CD14-positive monocyte (primary cell): ENCODE results near the gene POLR2L. TPM values are rescaled to one million over a fixed set of nuclear protein-coding genes. Genes with fewer than 3 reads are reported as not detected.

Source experiments
- DNase-seq, 3 donors: peaks; one replicate each; pipeline ENCODE4 v3.0.0-alpha.2; 2011 to 2022
- H2AFZ ChIP-seq: 2 replicates; pipeline ENCODE4 v1.6.0; 2012; ENCODE audit warnings: mild to moderate bottlenecking, low read depth, low read length, inconsistent platforms; ENCODE audit not compliant: insufficient read depth, poor library complexity, severe bottlenecking
- H3K27ac ChIP-seq, 2 donors: 1 replicate in 1 of 2; 2 replicates in 1 of 2; pipeline ENCODE4 v1.5.1; 2012 to 2013; ENCODE audit warnings: low read length in 2 of 2, control low read depth in 1 of 2, inconsistent platforms in 1 of 2, low read depth in 1 of 2, mild to moderate bottlenecking in 1 of 2
- H3K27me3 ChIP-seq, 2 donors: one replicate each; pipeline versions ENCODE4 v1.6.0 to v1.6.1; 2011 to 2013; ENCODE audit warnings: low read length in 2 of 2; ENCODE audit not compliant: control insufficient read depth in 2 of 2, insufficient read depth in 2 of 2
- H3K36me3 ChIP-seq, 2 donors: replicated peaks in 1 of 2; 1 replicate in 1 of 2; 2 replicates in 1 of 2; pipeline versions ENCODE4 v1.5.1 to v1.6.1; 2012 to 2013; ENCODE audit warnings: low read length in 2 of 2, control low read depth in 1 of 2, inconsistent platforms in 1 of 2, mild to moderate bottlenecking in 1 of 2; ENCODE audit not compliant: insufficient read depth in 2 of 2, control insufficient read depth in 1 of 2
- H3K4me1 ChIP-seq, 2 donors: 1 replicate in 1 of 2; 2 replicates in 1 of 2; pipeline versions ENCODE4 v1.5.1 to v1.6.1; 2012 to 2013; ENCODE audit warnings: low read length in 2 of 2, control low read depth in 1 of 2, inconsistent platforms in 1 of 2, mild to moderate bottlenecking in 1 of 2, moderate library complexity in 1 of 2; ENCODE audit not compliant: insufficient read depth in 2 of 2, control insufficient read depth in 1 of 2
- H3K4me2 ChIP-seq: replicated peaks from 2 replicates; pipeline ENCODE3; 2012; ENCODE audit warnings: low read length, moderate library complexity, mild to moderate bottlenecking; ENCODE audit not compliant: poor library complexity, severe bottlenecking; ENCODE audit errors: extremely low read depth
- H3K4me3 ChIP-seq, 3 experiments: fragments of 200-600 bp in 1 of 3; sonication (generic) in 1 of 3; replicated peaks in 1 of 3; 1 replicate in 2 of 3; 2 replicates in 1 of 3; pipeline ENCODE4 v1.5.1; 2011 to 2013; ENCODE audit warnings: low read length in 3 of 3, mild to moderate bottlenecking in 3 of 3, control low read depth in 2 of 3, low read depth in 2 of 3, inconsistent platforms in 1 of 3, moderate library complexity in 1 of 3
- H3K79me2 ChIP-seq: 2 replicates; pipeline ENCODE4 v1.6.0; 2012; ENCODE audit warnings: mild to moderate bottlenecking, control low read depth, inconsistent platforms, low read length, moderate library complexity; ENCODE audit not compliant: insufficient read depth
- H3K9ac ChIP-seq: 2 replicates; pipeline ENCODE4 v1.6.0; 2017; ENCODE audit warnings: low read length, mild to moderate bottlenecking; ENCODE audit not compliant: insufficient read depth, poor library complexity, severe bottlenecking
- H3K9me3 ChIP-seq, 2 donors: replicated peaks in 1 of 2; 1 replicate in 1 of 2; 2 replicates in 1 of 2; pipeline versions ENCODE4 v1.5.1 to v1.6.1; 2012 to 2013; ENCODE audit warnings: low read length in 2 of 2, control low read depth in 1 of 2; ENCODE audit not compliant: control insufficient read depth in 1 of 2, insufficient read depth in 1 of 2
- H4K20me1 ChIP-seq: 2 replicates; pipeline ENCODE4 v1.6.0; 2012; ENCODE audit warnings: mild to moderate bottlenecking, low read length, control low read depth, moderate library complexity; ENCODE audit not compliant: insufficient read depth
- H3K27ac Mint-ChIP-seq, 7 donors: one replicate each; pipeline ENCODE4 v1.8.0; 2020; ENCODE audit warnings: mild to moderate bottlenecking in 7 of 7, mixed read lengths in 7 of 7, moderate library complexity in 6 of 7, inconsistent platforms in 2 of 7
- H3K27me3 Mint-ChIP-seq, 3 donors: one replicate each; pipeline ENCODE4 v1.8.0; 2021 to 2022; ENCODE audit warnings: low read depth in 3 of 3, mild to moderate bottlenecking in 3 of 3, mixed read lengths in 3 of 3, moderate library complexity in 3 of 3, inconsistent platforms in 1 of 3
- H3K36me3 Mint-ChIP-seq, 2 donors: one replicate each; pipeline ENCODE4 v1.8.0; 2020; ENCODE audit warnings: mixed read lengths in 2 of 2, inconsistent platforms in 1 of 2, mild to moderate bottlenecking in 1 of 2
- H3K4me1 Mint-ChIP-seq: one replicate; pipeline ENCODE4 v1.8.0; 2020; ENCODE audit warnings: mild to moderate bottlenecking, mixed read lengths
- H3K4me3 Mint-ChIP-seq, 2 donors: one replicate each; pipeline ENCODE4 v1.8.0; 2020; ENCODE audit warnings: mild to moderate bottlenecking in 2 of 2, mixed read lengths in 2 of 2, moderate library complexity in 1 of 2
- H3K9me3 Mint-ChIP-seq, 7 donors: one replicate each; pipeline ENCODE4 v1.8.0; 2020 to 2022; ENCODE audit warnings: mixed read lengths in 7 of 7, mild to moderate bottlenecking in 6 of 7, moderate library complexity in 6 of 7, inconsistent platforms in 2 of 7
- CTCF ChIP-seq: fragments of 200-600 bp; IDR thresholded peaks from one replicate; pipeline ENCODE4 v1.8.0; 2022; ENCODE audit warnings: antibody characterized with exemption, mild to moderate bottlenecking
- WGBS: methylation state at CpG from one replicate; pipeline ENCODE4 v1.1.5; 2013; ENCODE audit warnings: missing lambda C conversion rate; ENCODE audit not compliant: insufficient coverage; 5-methylcytosine and 5-hydroxymethylcytosine counted together
- intact Hi-C, 2 donors: fragments of 100-400 bp; cut with micrococcal nuclease; formaldehyde crosslinking; loops; one replicate each; pipeline versions ENCODE4 v1.15.0 to v1.15.1; 2023
- polyA plus RNA-seq, 3 donors: library from polyadenylated mRNA; depleted of rRNA in 1 of 3; unstranded in 2 of 3; stranded (reverse) in 1 of 3; fragments of 300-500 nt in 2 of 3; fragments of >200 nt in 1 of 3; fragmentation: Illumina TruSeq in 2 of 3; gene quantifications; 1 replicate in 2 of 3; 2 replicates in 1 of 3; pipeline ENCODE4 v1.2.3, GENCODE V29; 2012 to 2021

POLR2L gene
- polyA plus RNA-seq, 3 donors = 93.9 to 133 (median 110) TPM

- peaks cover 64% of the 10 kb centered on the region for H3K4me1 Mint-ChIP-seq
- H3K4me3 Mint-ChIP-seq = peak overlapping the region; percentile 69 to 73
- Histone ChIP-seq H3K36me3 (peaks cover 21 to 32% of the 10 kb centered on the region in 2 donors), H3K4me2 (peak overlapping the region; percentile 84), H3K9me3 (no peaks in the 10 kb centered on the region), H3K27me3 (peaks cover 10 to 48% of the 10 kb centered on the region in 2 donors), H3K27ac (no peak overlapping the region), H3K9ac (peak overlapping the region; percentile 60), H3K4me1 (peaks cover 74 to 84% of the 10 kb centered on the region in 2 donors), H4K20me1 (peaks cover 58% of the 10 kb centered on the region), H2AFZ (peak overlapping the region; percentile 63), H3K4me3 (peak overlapping the region; percentile 21 to 73 (median 27)), H3K79me2 (peaks cover 26% of the 10 kb centered on the region)
- H3K9me3 Mint-ChIP-seq = peaks cover 0 to 14% (median 1%) of the 10 kb centered on the region in 7 donors
- H3K36me3 Mint-ChIP-seq = peaks cover 33 to 38% of the 10 kb centered on the region in 2 donors
- DNase-seq = no peak
- H3K27me3 Mint-ChIP-seq = peaks cover 46 to 51% (median 51%) of the 10 kb centered on the region in 3 donors
- intact Hi-C loops = no loop called here
- TF ChIP-seq CTCF = no peak
- 0% methylated on average over 19 of the region's 22 CpGs for WGBS
- H3K27ac Mint-ChIP-seq = peak overlapping the region in 1 of 7 donors; percentile 30
These were observed 15.5 kb downstream of the POLR2L start for GRCh38 chr11:826836-827145.

- Mint-ChIP-seq H3K36me3 (peaks cover 32 to 40% of the 10 kb centered on the region in 2 donors), H3K27ac (peak overlapping the region in 1 of 7 donors; percentile 30), H3K4me1 (peaks cover 64% of the 10 kb centered on the region), H3K27me3 (peaks cover 41 to 46% (median 45%) of the 10 kb centered on the region in 3 donors), H3K9me3 (peaks cover 0 to 9% (median 1%) of the 10 kb centered on the region in 7 donors), H3K4me3 (peak overlapping the region; percentile 69 to 73)
- DNase-seq = no peak
- peaks cover 21 to 32% of the 10 kb centered on the region in 2 donors for H3K36me3 ChIP-seq
- no peak for TF ChIP-seq CTCF
- no peak overlapping the region for H3K4me2 ChIP-seq
- intact Hi-C loops = no loop called here
- H3K9ac ChIP-seq = no peak overlapping the region
- no peaks in the 10 kb centered on the region for H3K9me3 ChIP-seq
- peaks cover 7 to 42% of the 10 kb centered on the region in 2 donors for H3K27me3 ChIP-seq
- peak overlapping the region in 1 of 3 experiments; percentile 73 for H3K4me3 ChIP-seq
- H2AFZ ChIP-seq = no peak overlapping the region
- 76% methylated on average over 4 of the region's 9 CpGs for WGBS
- peaks cover 75 to 84% of the 10 kb centered on the region in 2 donors for H3K4me1 ChIP-seq
- H3K79me2 ChIP-seq = peaks cover 32% of the 10 kb centered on the region
- H4K20me1 ChIP-seq = peaks cover 58% of the 10 kb centered on the region
- no peak overlapping the region for H3K27ac ChIP-seq
These were observed 16.1 kb downstream of the POLR2L start for GRCh38 chr11:826227-826621.
